ENCODE results near the gene CNN2. TPM values are rescaled to one million over a fixed set of nuclear protein-coding genes. Genes with fewer than 3 reads are reported as not detected.

The CNN2 gene
- total RNA-seq, 2 experiments from 2014 or later = 417 to 455 TPM

DNA sequence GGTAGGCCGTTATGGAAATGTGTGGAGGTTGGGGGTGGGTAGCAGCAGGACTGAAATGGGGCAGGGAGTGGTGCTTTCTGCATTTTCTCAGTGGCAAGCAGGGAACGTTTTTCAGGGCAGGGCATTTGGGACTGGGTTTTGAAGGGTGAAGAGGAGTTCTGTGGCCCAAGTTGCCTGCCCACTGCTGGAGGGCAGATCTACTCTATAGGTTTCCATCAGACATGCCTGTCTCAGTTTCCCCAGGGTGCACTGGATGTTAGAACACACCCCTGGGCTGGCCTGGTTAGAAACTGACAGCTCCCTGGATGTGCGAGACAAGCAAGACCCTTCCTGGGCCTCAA, 27.1 kb upstream of the CNN2 start:
- Mint-ChIP-seq H3K9me3 (ENCODE audit: insufficient read depth) (no peaks in the 10 kb centered on the region), H3K27ac (no peak overlapping the region), H3K4me3 (no peak overlapping the region), H3K36me3 (ENCODE audit: low read depth) (no peaks in the 10 kb centered on the region), H3K27me3 (ENCODE audit: low read depth) (peaks cover 31% of the 10 kb centered on the region), H3K4me1 (ENCODE audit: low read depth) (peaks cover 13% of the 10 kb centered on the region)
- DNase-seq (no peak), ATAC-seq (no peak)
- ChIA-PET POLR2A (no interaction called here), CTCF (no interaction called here)

DNA sequence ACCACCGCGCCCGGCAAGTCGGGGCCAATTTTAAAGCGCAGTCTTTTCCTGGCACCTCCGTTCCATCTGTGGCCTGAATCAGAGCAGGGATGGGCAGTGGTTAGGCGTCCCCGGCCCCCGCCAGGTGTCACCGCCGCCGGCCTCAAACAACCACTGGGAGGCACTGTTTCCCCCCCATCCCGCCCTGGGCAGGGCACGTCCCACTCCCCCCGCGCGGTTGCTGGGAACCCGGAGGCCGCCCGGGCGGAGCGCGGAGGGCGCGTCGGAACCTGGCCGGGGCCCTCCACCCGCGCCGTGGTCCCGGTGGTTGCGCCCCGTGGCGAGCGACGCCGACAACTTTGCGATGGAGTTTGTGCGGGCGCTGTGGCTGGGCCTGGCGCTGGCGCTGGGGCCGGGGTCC, 26.3 kb upstream of the CNN2 start, which contains the start of gene GRIN3B:
Gene GRIN3B (plus strand): TSS at position 325 of the 400 bp plus-strand sequence. CDS start 19 bp downstream, at position 344.
- POLR2A ChIA-PET = no interaction called here
- H3K9me3 Mint-ChIP-seq (ENCODE audit: insufficient read depth) = no peaks in the 10 kb centered on the region
- peak; percentile 35 for ATAC-seq

GRCh38 chr19:1000591-1001537, 25.5 kb upstream of the CNN2 start:
- H3K4me1 Mint-ChIP-seq (ENCODE audit: low read depth) = peaks cover 10% of the 10 kb centered on the region
- ChIA-PET CTCF (interaction anchor here (0.5 to 0.8 kb wide), 2 partner anchors 28 to 230 kb away, joined by 3 to 4 read pairs; no protein-coding TSS in a partner anchor), POLR2A (no interaction called here)
- peaks cover 31% of the 10 kb centered on the region for H3K27me3 Mint-ChIP-seq (ENCODE audit: low read depth)
- no peak overlapping the region for H3K27ac Mint-ChIP-seq
- no peak overlapping the region for H3K4me3 Mint-ChIP-seq
- no peak for ATAC-seq
- H3K9me3 Mint-ChIP-seq (ENCODE audit: insufficient read depth) = no peaks in the 10 kb centered on the region
- no peak for DNase-seq
- H3K36me3 Mint-ChIP-seq (ENCODE audit: low read depth) = no peaks in the 10 kb centered on the region

More for the DNA sequence above, 26.3 kb upstream of the CNN2 start, which contains the start of gene GRIN3B:
- Mint-ChIP-seq H3K27me3 (ENCODE audit: low read depth) (peaks cover 31% of the 10 kb centered on the region), H3K4me1 (ENCODE audit: low read depth) (peaks cover 13% of the 10 kb centered on the region), H3K27ac (no peak within 1 kb of the TSS), H3K36me3 (ENCODE audit: low read depth) (no peaks in the 10 kb centered on the region), H3K4me3 (no peak within 1 kb of the TSS)
- DNase-seq = peak; percentile 76
- CTCF ChIA-PET = no interaction called here

DNA sequence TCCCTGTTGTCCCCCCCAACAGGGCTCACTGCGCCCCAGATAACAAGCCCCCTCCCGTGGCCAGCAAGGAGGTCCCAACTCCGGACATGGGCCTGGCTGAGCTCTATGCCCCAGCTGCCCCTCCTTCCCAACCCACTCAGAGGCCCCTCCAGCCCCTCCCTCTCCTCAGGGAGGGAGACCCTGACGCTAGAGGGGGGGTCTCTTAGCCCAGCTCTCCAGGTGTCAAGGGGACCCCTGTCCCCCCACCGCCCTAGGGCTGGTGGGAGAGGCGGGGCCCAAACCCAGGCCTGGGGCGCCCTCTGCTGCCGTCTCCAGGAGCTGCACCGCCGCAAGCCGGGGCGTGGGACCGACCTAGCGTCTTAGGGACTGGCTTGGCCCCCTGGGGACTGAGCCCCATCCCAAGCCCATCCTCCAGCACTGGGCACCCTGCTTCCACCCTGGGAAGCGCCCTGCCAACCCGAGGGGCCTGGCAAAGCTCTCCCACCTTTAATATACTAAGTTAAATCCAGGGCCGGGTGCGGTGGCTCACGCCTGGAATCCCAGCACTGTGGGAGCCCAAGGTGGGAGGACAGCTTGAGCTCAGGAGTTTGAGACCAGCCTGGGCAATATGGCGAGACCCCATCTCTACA, 24.8 kb upstream of the CNN2 start:
- ChIA-PET CTCF (interaction anchor here (0.5 to 0.8 kb wide), 2 partner anchors 27 to 231 kb away, joined by 3 to 4 read pairs; no protein-coding TSS in a partner anchor), POLR2A (no interaction called here)
- Mint-ChIP-seq H3K27me3 (ENCODE audit: low read depth) (peaks cover 27% of the 10 kb centered on the region), H3K4me3 (no peak overlapping the region), H3K27ac (no peak overlapping the region), H3K36me3 (ENCODE audit: low read depth) (no peaks in the 10 kb centered on the region), H3K9me3 (ENCODE audit: insufficient read depth) (no peaks in the 10 kb centered on the region), H3K4me1 (ENCODE audit: low read depth) (peaks cover 5% of the 10 kb centered on the region)
- ATAC-seq = peak; percentile 68
- DNase-seq = peak; percentile 77

DNA sequence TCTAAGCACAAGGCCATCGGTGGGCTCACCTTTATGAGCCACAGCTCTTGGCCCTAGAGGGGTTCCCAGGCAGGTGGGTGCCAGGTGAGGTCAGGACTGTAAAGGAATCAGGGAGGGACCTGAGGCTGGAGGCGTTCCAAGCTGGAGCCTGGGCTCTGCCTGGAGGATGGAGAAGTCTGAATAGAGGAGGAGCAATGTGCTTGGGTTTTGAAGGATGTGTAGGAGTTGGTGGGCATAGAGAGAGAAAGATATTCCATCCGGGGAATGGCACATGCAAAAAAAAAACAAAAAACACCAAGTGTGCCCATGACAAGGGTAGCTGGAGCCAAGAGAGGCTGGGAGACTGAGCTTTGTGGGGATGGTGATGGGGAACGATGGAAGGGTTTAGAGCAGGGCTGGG, 23.8 kb upstream of the CNN2 start:
- H3K4me3 Mint-ChIP-seq = no peak overlapping the region
- peaks cover 25% of the 10 kb centered on the region for H3K27me3 Mint-ChIP-seq (ENCODE audit: low read depth)
- ATAC-seq (no peak), DNase-seq (no peak)
- CTCF ChIA-PET = no interaction called here
- H3K9me3 Mint-ChIP-seq (ENCODE audit: insufficient read depth) = no peaks in the 10 kb centered on the region
- no peak overlapping the region for H3K27ac Mint-ChIP-seq
- peaks cover 4% of the 10 kb centered on the region for H3K4me1 Mint-ChIP-seq (ENCODE audit: low read depth)
- POLR2A ChIA-PET = no interaction called here
- H3K36me3 Mint-ChIP-seq (ENCODE audit: low read depth) = peaks cover 5% of the 10 kb centered on the region

DNA sequence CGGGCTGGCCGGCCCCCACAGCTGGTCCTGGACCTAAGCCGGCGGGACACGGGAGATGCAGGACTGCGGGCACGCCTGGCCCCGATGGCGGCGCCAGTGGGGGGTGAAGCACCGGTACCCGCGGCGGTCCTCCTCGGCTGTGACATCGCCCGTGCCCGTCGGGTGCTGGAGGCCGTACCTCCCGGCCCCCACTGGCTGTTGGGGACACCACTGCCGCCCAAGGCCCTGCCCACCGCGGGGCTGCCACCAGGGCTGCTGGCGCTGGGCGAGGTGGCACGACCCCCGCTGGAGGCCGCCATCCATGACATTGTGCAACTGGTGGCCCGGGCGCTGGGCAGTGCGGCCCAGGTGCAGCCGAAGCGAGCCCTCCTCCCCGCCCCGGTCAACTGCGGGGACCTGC, 23.1 kb upstream of the CNN2 start:
- no peak for DNase-seq
- H3K27me3 Mint-ChIP-seq (ENCODE audit: low read depth) = peaks cover 18% of the 10 kb centered on the region
- ChIA-PET POLR2A (interaction anchor here (1.4 kb wide), 1 partner anchor 16 kb away, joined by 3 read pairs; no protein-coding TSS in a partner anchor), CTCF (interaction anchor here (1.2 to 1.4 kb wide), 2 partner anchors 19 to 140 kb away, joined by 5 read pairs; partner anchors contain the start of gene WDR18)
- no peak overlapping the region for H3K4me3 Mint-ChIP-seq
- H3K36me3 Mint-ChIP-seq (ENCODE audit: low read depth) = peaks cover 6% of the 10 kb centered on the region
- no peaks in the 10 kb centered on the region for H3K9me3 Mint-ChIP-seq (ENCODE audit: insufficient read depth)
- no peak for ATAC-seq
- peaks cover 4% of the 10 kb centered on the region for H3K4me1 Mint-ChIP-seq (ENCODE audit: low read depth)
- no peak overlapping the region for H3K27ac Mint-ChIP-seq

DNA sequence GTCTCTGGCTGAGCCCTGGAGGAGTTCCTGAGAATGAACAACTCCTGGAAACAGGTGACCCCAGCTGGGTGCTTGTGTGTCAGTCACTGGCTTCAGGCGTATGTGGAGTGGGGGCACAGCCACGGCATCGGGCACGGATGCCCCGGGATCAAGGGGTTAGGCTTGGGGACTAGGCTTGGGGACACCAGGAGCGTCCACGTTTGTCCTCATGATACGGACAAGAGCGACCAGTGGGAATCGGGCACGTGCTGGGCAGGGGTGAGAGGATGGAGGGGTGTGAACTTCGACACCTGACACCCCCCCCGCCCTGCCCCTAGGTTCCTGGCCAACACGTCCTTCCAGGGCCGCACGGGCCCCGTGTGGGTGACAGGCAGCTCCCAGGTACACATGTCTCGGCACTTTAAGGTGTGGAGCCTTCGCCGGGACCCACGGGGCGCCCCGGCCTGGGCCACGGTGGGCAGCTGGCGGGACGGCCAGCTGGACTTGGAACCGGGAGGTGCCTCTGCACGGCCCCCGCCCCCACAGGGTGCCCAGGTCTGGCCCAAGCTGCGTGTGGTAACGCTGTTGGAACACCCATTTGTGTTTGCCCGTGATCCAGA, 22.1 kb upstream of the CNN2 start:
- DNase-seq (no peak), ATAC-seq (no peak)
- ChIA-PET CTCF (interaction anchor here (1.2 to 1.5 kb wide), 3 partner anchors 20 to 141 kb away, joined by 3 to 5 read pairs (median 5); partner anchors contain the start of gene WDR18), POLR2A (interaction anchor here (0.8 to 1.4 kb wide), 2 partner anchors 15 to 80 kb away, joined by 3 read pairs; no protein-coding TSS in a partner anchor)
- H3K27me3 Mint-ChIP-seq (ENCODE audit: low read depth) = peaks cover 11% of the 10 kb centered on the region
- no peak overlapping the region for H3K4me3 Mint-ChIP-seq
- H3K4me1 Mint-ChIP-seq (ENCODE audit: low read depth) = peaks cover 4% of the 10 kb centered on the region
- H3K27ac Mint-ChIP-seq = peak overlapping the region; percentile 30
- no peaks in the 10 kb centered on the region for H3K9me3 Mint-ChIP-seq (ENCODE audit: insufficient read depth)
- peaks cover 8% of the 10 kb centered on the region for H3K36me3 Mint-ChIP-seq (ENCODE audit: low read depth)

DNA sequence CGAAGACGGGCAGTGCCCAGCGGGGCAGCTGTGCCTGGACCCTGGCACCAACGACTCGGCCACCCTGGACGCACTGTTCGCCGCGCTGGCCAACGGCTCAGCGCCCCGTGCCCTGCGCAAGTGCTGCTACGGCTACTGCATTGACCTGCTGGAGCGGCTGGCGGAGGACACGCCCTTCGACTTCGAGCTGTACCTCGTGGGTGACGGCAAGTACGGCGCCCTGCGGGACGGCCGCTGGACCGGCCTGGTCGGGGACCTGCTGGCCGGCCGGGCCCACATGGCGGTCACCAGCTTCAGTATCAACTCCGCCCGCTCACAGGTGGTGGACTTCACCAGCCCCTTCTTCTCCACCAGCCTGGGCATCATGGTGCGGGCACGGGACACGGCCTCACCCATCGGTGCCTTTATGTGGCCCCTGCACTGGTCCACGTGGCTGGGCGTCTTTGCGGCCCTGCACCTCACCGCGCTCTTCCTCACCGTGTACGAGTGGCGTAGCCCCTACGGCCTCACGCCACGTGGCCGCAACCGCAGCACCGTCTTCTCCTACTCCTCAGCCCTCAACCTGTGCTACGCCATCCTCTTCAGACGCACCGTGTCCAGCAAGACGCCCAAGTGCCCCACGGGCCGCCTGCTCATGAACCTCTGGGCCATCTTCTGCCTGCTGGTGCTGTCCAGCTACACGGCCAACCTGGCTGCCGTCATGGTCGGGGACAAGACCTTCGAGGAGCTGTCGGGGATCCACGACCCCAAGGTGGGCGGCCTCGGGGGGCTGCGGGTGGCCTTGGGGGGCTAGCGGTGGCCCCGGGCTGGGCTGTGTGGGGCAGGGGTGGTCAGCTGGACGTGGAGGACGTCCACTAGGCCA, 21.4 kb upstream of the CNN2 start:
- ATAC-seq (no peak), DNase-seq (no peak)
- CTCF ChIA-PET = interaction anchor here (1.4 to 1.5 kb wide), 2 partner anchors 82 to 141 kb away, joined by 3 to 5 read pairs; no protein-coding TSS in a partner anchor
- Mint-ChIP-seq H3K36me3 (ENCODE audit: low read depth) (peaks cover 12% of the 10 kb centered on the region), H3K27me3 (ENCODE audit: low read depth) (peaks cover 8% of the 10 kb centered on the region), H3K9me3 (ENCODE audit: insufficient read depth) (no peaks in the 10 kb centered on the region), H3K27ac (peak overlapping the region; percentile 3), H3K4me3 (no peak overlapping the region), H3K4me1 (ENCODE audit: low read depth) (peaks cover 4% of the 10 kb centered on the region)
- POLR2A ChIA-PET = interaction anchor here (1.4 kb wide), 1 partner anchor 15 kb away, joined by 3 read pairs; no protein-coding TSS in a partner anchor

DNA sequence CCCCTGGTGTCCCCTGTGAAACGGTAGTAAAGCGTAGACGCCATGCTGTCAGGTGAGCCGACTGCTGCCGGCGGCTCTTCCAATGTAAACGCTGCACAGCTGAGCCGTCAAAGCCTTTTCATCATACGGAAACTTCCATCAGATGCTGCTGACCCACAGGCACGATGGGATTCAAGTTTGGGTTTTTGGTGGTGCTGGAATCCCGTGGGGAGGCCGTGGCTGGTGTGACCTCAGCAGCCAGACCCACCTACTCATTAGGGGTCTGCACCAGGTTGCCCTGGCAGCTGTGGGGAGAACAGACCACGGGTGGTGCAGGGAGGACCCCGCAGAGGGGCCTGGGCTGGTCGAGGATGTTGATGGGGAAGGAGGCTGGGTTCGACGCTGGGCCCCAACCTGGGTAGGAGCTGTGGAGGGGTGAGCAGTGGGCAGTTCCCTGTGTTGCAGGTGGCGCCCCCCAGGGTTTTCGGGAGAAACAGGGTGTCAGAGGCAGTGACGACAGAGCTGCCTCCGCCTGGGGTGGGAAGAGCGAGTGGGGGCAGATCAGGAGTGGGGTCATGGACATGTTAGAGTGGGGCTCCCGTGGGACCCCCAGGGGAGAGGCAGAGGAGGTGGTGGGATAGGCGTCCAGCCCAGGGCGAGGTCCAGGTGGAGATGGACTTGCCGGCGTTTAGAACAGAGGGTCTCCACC, 19.6 kb upstream of the CNN2 start:
- Mint-ChIP-seq H3K4me3 (no peak overlapping the region), H3K27ac (no peak overlapping the region), H3K27me3 (ENCODE audit: low read depth) (peaks cover 4% of the 10 kb centered on the region), H3K36me3 (ENCODE audit: low read depth) (peaks cover 15% of the 10 kb centered on the region), H3K9me3 (ENCODE audit: insufficient read depth) (no peaks in the 10 kb centered on the region), H3K4me1 (ENCODE audit: low read depth) (no peaks in the 10 kb centered on the region)
- ATAC-seq = no peak
- POLR2A ChIA-PET = no interaction called here
- no peak for DNase-seq
- CTCF ChIA-PET = interaction anchor here (1.1 kb wide), 1 partner anchor 238 kb away, joined by 3 read pairs; no protein-coding TSS in a partner anchor

DNA sequence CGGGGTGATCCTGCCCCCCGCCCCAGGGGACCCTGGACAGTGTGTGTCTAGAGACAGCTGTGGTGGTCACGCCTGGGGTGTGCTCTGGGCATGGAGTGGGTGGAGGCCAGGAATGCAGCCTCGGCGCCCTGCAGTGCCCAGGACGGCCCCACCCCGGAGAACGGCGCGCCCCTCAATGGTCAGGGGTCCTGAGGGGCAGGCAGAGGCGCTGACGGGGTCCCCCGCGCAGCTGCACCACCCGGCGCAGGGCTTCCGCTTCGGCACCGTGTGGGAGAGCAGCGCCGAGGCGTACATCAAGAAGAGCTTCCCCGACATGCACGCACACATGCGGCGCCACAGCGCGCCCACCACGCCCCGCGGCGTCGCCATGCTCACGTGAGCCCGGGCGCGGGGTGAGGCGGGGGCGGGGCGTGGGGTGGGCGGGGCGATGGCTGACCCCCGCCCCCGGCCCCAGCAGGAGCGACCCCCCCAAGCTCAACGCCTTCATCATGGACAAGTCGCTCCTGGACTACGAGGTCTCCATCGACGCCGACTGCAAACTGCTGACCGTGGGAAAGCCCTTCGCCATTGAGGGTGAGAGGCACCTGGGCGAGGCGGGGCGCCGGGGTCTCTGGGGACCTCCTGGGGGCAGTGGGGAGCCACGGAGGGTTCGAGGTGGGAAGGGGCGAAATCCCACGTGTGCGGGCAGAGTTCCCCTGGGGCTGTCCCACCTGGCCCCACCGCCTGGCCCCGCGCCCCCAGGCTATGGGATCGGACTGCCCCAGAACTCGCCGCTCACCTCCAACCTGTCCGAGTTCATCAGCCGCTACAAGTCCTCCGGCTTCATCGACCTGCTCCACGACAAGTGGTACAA, 18.8 kb upstream of the CNN2 start:
- no peak overlapping the region for H3K4me3 Mint-ChIP-seq
- DNase-seq = no peak
- H3K36me3 Mint-ChIP-seq (ENCODE audit: low read depth) = peaks cover 15% of the 10 kb centered on the region
- no peaks in the 10 kb centered on the region for H3K9me3 Mint-ChIP-seq (ENCODE audit: insufficient read depth)
- ChIA-PET CTCF (no interaction called here), POLR2A (no interaction called here)
- no peak for ATAC-seq
- H3K27ac Mint-ChIP-seq = no peak overlapping the region
- peaks cover 2% of the 10 kb centered on the region for H3K27me3 Mint-ChIP-seq (ENCODE audit: low read depth)
- no peaks in the 10 kb centered on the region for H3K4me1 Mint-ChIP-seq (ENCODE audit: low read depth)

All from activated CD8-positive, alpha-beta T cell treated with anti-CD3 and anti-CD28 coated beads, Interleukin-2, amount 10 ng/mL, durations not matched to agents 7 days and 5 days (primary cell).